GM18498 (cell line): Measurements from ENCODE around the gene UBE4B.
A peak's percentile ranks its signal among the peaks of the same experiment; 100 is the strongest.
"Not testable (repeated sequence)": the region's sequence is repeated elsewhere in the genome, so short reads cannot be mapped to it uniquely, and the experiment has no call there.

Experiments
- ATAC-seq: cut with Tn5 transposase; IDR thresholded peaks from one replicate; pipeline ENCODE4 v1.9.1; 2021; ENCODE audit warnings: mild to moderate bottlenecking, moderate library complexity; ENCODE audit not compliant: unreplicated experiment

The UBE4B gene

GRCh38 chr1:10170239-10170574 is 137.4 kb downstream of the UBE4B start:
- peak; percentile 68 for ATAC-seq

GRCh38 chr1:10171105-10171767 is 138.5 kb downstream of the UBE4B start:
- no peak for ATAC-seq

GRCh38 chr1:10171995-10172669 is 139.4 kb downstream of the UBE4B start:
- no peak for ATAC-seq

GRCh38 chr1:10173582-10173981 is 140.8 kb downstream of the UBE4B start:
- no peak for ATAC-seq

- no peak for ATAC-seq
Measured at GRCh38 chr1:10177876-10178275, 145.1 kb downstream of the UBE4B start.

- no peak for ATAC-seq
Measured at GRCh38 chr1:10178597-10179405, 146.0 kb downstream of the UBE4B start.

GRCh38 chr1:10179406-10180091 is 146.8 kb downstream of the UBE4B start:
- no peak for ATAC-seq

GRCh38 chr1:10181154-10181553 is 148.4 kb downstream of the UBE4B start:
- ATAC-seq, result no peak

- no peak for ATAC-seq
Measured at GRCh38 chr1:10185759-10186158, 153.0 kb downstream of the UBE4B start.

GRCh38 chr1:10186331-10187025 is 153.7 kb downstream of the UBE4B start:
- no peak for ATAC-seq

- ATAC-seq, result no peak
Measured at GRCh38 chr1:10187026-10187334, 154.2 kb downstream of the UBE4B start.

- no peak for ATAC-seq
Measured at GRCh38 chr1:10188133-10188650, 155.4 kb downstream of the UBE4B start.

- ATAC-seq, result peak; percentile 50
Measured at GRCh38 chr1:10189659-10190058, 156.9 kb downstream of the UBE4B start.

- no peak for ATAC-seq
Measured at GRCh38 chr1:10192263-10192662, 159.5 kb downstream of the UBE4B start.

GRCh38 chr1:10193288-10193687 is 160.5 kb downstream of the UBE4B start:
- no peak for ATAC-seq

GRCh38 chr1:10195570-10195969 is 162.8 kb downstream of the UBE4B start:
- ATAC-seq, result no peak

- no peak for ATAC-seq
Measured at GRCh38 chr1:10196976-10197375, 164.2 kb downstream of the UBE4B start.

GRCh38 chr1:10200620-10201019 is 167.9 kb downstream of the UBE4B start:
- ATAC-seq, result no peak

GRCh38 chr1:10204003-10204642 is 171.4 kb downstream of the UBE4B start:
- no peak for ATAC-seq

- ATAC-seq, result not testable (repeated sequence)
Measured at GRCh38 chr1:10205206-10205605, 172.4 kb downstream of the UBE4B start.
